GM18873 (cell line): ENCODE results near the gene ZNF740.

Source experiments
- ATAC-seq: cut with Tn5 transposase; IDR thresholded peaks from one replicate; pipeline ENCODE4 v1.9.1; 2021; ENCODE audit warnings: mild to moderate bottlenecking, moderate library complexity, moderate number of reproducible peaks; ENCODE audit not compliant: unreplicated experiment, low FRiP score

The ZNF740 gene

DNA sequence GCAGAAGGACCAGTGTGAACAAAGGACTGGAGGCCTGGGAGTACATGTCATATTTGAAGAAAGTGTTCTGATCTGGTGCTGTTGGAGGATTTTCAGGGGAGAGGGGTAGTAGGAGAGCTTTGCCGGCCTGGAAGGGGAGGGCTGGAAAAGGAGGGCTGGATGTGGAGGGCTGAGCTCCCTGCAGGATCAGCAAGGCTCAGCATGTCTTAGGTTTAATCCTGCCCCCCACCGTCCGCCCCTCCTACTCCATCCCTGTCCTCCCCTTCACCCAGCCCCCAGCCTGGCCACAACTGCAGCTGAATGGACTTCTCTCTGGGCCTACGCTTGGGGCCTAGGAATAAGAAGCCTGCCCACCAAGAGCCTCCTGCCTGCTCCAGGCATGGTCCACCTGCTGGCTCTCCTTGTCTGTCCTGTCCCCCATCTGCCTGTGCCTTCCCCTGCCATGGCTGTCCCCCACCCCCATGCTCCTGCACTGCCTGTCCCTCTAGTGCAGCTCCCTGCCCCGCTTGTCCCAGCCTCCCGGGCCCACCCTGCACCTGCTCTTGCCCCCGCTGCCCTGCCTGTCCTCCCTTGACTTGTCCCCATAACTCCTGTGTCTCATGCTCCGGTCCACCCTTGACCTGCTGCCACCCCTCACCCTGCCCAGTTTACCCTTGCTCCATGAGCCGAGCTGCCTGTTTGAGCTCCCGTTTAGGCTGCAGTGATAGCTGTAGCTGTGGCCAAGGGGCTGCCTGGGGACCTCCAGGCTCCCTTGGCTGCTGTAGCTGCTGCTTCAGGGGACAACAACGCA lies 61.3 kb downstream of the ZNF740 start:
- no peak for ATAC-seq

DNA sequence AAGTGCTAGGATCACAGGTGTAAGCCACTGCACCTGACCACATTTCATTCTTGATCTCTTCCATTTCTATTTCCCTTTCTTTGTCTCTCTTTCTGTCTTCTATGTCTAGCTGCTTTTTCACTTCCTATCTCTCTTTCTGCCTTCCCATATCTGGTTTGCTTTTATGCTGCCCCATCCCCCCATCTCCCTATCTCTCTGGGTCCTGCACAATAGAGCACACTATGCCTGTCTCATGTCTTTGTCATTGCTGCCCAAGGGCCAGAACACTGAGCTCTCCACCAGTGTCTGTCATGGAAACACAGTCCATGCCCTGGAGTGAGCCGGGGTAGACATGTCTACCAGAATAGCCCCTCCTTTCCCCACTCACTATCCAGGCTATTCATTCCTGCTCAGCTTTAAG lies 63.8 kb downstream of the ZNF740 start:
- ATAC-seq: no peak
